MM.1S (cell line): ENCODE data around the gene SYNE2.

Experiments
- DNase-seq: peaks from one replicate; pipeline ENCODE4 v3.0.0-alpha.2; 2015
- H2AFZ ChIP-seq: fragments of 300-600 bp; sonication (generic); 2 replicates; pipeline ENCODE4 v1.6.0; 2016; ENCODE audit warnings: antibody characterized with exemption, low read length
- H3F3A ChIP-seq: fragments of 300-600 bp; sonication (generic); 2 replicates; pipeline ENCODE4 v1.6.1; 2016; ENCODE audit warnings: mild to moderate bottlenecking, antibody characterized with exemption, low read length, moderate library complexity, mixed read lengths; ENCODE audit not compliant: insufficient read depth
- H3K27ac ChIP-seq: fragments of 300-600 bp; sonication (generic); 2 replicates; pipeline ENCODE4 v1.5.1; 2016; ENCODE audit warnings: mild to moderate bottlenecking, low read length
- H3K27me3 ChIP-seq: fragments of 300-600 bp; sonication (generic); replicated peaks from 2 replicates; pipeline ENCODE4 v1.6.0; 2016; ENCODE audit warnings: low read length; ENCODE audit not compliant: insufficient read depth
- H3K36me3 ChIP-seq: fragments of 300-600 bp; sonication (generic); replicated peaks from 2 replicates; pipeline ENCODE4 v1.6.1; 2016; ENCODE audit warnings: mild to moderate bottlenecking, low read length, mixed read lengths; ENCODE audit not compliant: insufficient read depth
- H3K4me1 ChIP-seq: fragments of 300-600 bp; sonication (generic); 2 replicates; pipeline ENCODE4 v1.6.1; 2016; ENCODE audit warnings: low read length, mixed read lengths
- H3K4me2 ChIP-seq: fragments of 300-600 bp; sonication (generic); 2 replicates; pipeline ENCODE4 v1.6.0; 2016; ENCODE audit warnings: low read depth, low read length
- H3K4me3 ChIP-seq: fragments of 300-600 bp; sonication (generic); 2 replicates; pipeline ENCODE4 v1.5.1; 2016; ENCODE audit warnings: low read length, mixed read lengths
- H3K79me2 ChIP-seq: fragments of 300-600 bp; sonication (generic); 2 replicates; pipeline ENCODE4 v1.6.1; 2016; ENCODE audit warnings: mixed run types, low read length, mixed read lengths
- H3K9ac ChIP-seq: fragments of 300-600 bp; sonication (generic); 2 replicates; pipeline ENCODE4 v1.6.1; 2016; ENCODE audit warnings: low read length, mixed read lengths
- H3K9me2 ChIP-seq: fragments of 300-600 bp; sonication (generic); replicated peaks from 2 replicates; pipeline ENCODE4 v1.6.1; 2016; ENCODE audit warnings: mild to moderate bottlenecking, low read length, mixed read lengths; ENCODE audit not compliant: insufficient read depth
- H3K9me3 ChIP-seq: fragments of 300-600 bp; sonication (generic); replicated peaks from 2 replicates; pipeline ENCODE4 v1.6.1; 2016; ENCODE audit warnings: mild to moderate bottlenecking, low read length, mixed read lengths; ENCODE audit not compliant: insufficient read depth
- H4K20me1 ChIP-seq: fragments of 300-600 bp; sonication (generic); 2 replicates; pipeline ENCODE4 v1.6.1; 2016; ENCODE audit warnings: mild to moderate bottlenecking, low read length, moderate library complexity, mixed read lengths; ENCODE audit not compliant: insufficient read depth
- CTCF ChIP-seq: fragments of 300-600 bp; sonication (generic); IDR thresholded peaks from 2 replicates; pipeline ENCODE4 v1.5.1; 2016; ENCODE audit warnings: antibody characterized with exemption, low read length, mixed read lengths
- EZH2 ChIP-seq: fragments of 300-600 bp; sonication (generic); optimal IDR thresholded peaks from 2 replicates; pipeline ENCODE3; 2017; ENCODE audit warnings: low read depth, mild to moderate bottlenecking, antibody characterized with exemption, low read length, mixed read lengths
- EZH2phosphoT487 ChIP-seq: fragments of 300-600 bp; sonication (generic); IDR thresholded peaks from 2 replicates; pipeline ENCODE4 v1.6.1; 2018; ENCODE audit warnings: antibody characterized with exemption, low read length

Gene SYNE2

GRCh38 chr14:63878792-63879191, 26.0 kb downstream of the SYNE2 start:
- Histone ChIP-seq H3K9ac (no peak overlapping the region), H3K36me3 (no peaks in the 10 kb centered on the region), H3F3A (no peaks in the 10 kb centered on the region), H3K79me2 (peaks cover 16% of the 10 kb centered on the region), H3K27me3 (no peaks in the 10 kb centered on the region), H3K9me2 (no peaks in the 10 kb centered on the region), H2AFZ (no peak overlapping the region), H3K4me2 (no peak overlapping the region), H3K27ac (no peak overlapping the region), H3K4me1 (no peaks in the 10 kb centered on the region), H3K9me3 (no peaks in the 10 kb centered on the region), H3K4me3 (no peak overlapping the region), H4K20me1 (no peaks in the 10 kb centered on the region)
- TF ChIP-seq CTCF (no peak), EZH2phosphoT487 (no peak), EZH2 (no peak)
- no peak for DNase-seq

GRCh38 chr14:63881926-63882325, 29.1 kb downstream of the SYNE2 start:
- Histone ChIP-seq H3K9me3 (no peaks in the 10 kb centered on the region), H2AFZ (no peak overlapping the region), H3K27ac (no peak overlapping the region), H3K9me2 (no peaks in the 10 kb centered on the region), H3K4me1 (no peaks in the 10 kb centered on the region), H3K9ac (no peak overlapping the region), H4K20me1 (no peaks in the 10 kb centered on the region), H3K4me3 (no peak overlapping the region), H3K36me3 (no peaks in the 10 kb centered on the region), H3K79me2 (0 out of 2 replicates have a peak, but pooled peaks cover 2% of the 10 kb centered on the region), H3F3A (no peaks in the 10 kb centered on the region), H3K4me2 (no peak overlapping the region), H3K27me3 (no peaks in the 10 kb centered on the region)
- TF ChIP-seq EZH2phosphoT487, result no peak
- TF ChIP-seq CTCF, result no peak
- no peak for TF ChIP-seq EZH2
- DNase-seq, result no peak

- H3K4me1 ChIP-seq, result no peaks in the 10 kb centered on the region
- H4K20me1 ChIP-seq, result no peaks in the 10 kb centered on the region
- H3K9me2 ChIP-seq, result no peaks in the 10 kb centered on the region
- H3K9ac ChIP-seq, result no peak overlapping the region
- H3K27me3 ChIP-seq, result no peaks in the 10 kb centered on the region
- H3K36me3 ChIP-seq, result no peaks in the 10 kb centered on the region
- no peaks in the 10 kb centered on the region for H3F3A ChIP-seq
- no peak overlapping the region for H3K27ac ChIP-seq
- DNase-seq, result no peak
- H3K4me3 ChIP-seq, result no peak overlapping the region
- no peak overlapping the region for H3K4me2 ChIP-seq
- peaks cover 3% of the 10 kb centered on the region for H3K79me2 ChIP-seq
- H3K9me3 ChIP-seq, result no peaks in the 10 kb centered on the region
- H2AFZ ChIP-seq, result no peak overlapping the region
- TF ChIP-seq EZH2 (no peak), CTCF (no peak), EZH2phosphoT487 (no peak)
Observed at GRCh38 chr14:63887899-63888298, 35.1 kb downstream of the SYNE2 start.
